ENCODE results near the gene MACROD2.

Gene MACROD2

GRCh38 chr20:15296422-15296821 is 1301.1 kb downstream of the MACROD2 start:
- TF ChIP-seq CTCF (IDR thresholded peaks at IDR 0.05; ENCODE audit: borderline replicate concordance, insufficient read depth, low read depth, low read length), result no peak
- no peak overlapping the region for H3K4me3 ChIP-seq (ENCODE audit: low read depth, low read length)

- H3K4me3 ChIP-seq (ENCODE audit: low read depth, low read length), result no peak overlapping the region
- TF ChIP-seq CTCF (IDR thresholded peaks at IDR 0.05; ENCODE audit: borderline replicate concordance, insufficient read depth, low read depth, low read length), result no peak
These were observed 1302.0 kb downstream of the MACROD2 start for GRCh38 chr20:15297059-15297875.

GRCh38 chr20:15302075-15302474 is 1306.8 kb downstream of the MACROD2 start:
- no peak overlapping the region for H3K4me3 ChIP-seq (ENCODE audit: low read depth, low read length)
- TF ChIP-seq CTCF (IDR thresholded peaks at IDR 0.05; ENCODE audit: borderline replicate concordance, insufficient read depth, low read depth, low read length), result no peak

- TF ChIP-seq CTCF (IDR thresholded peaks at IDR 0.05; ENCODE audit: borderline replicate concordance, insufficient read depth, low read depth, low read length), result no peak
- no peak overlapping the region for H3K4me3 ChIP-seq (ENCODE audit: low read depth, low read length)
These were observed 1315.0 kb downstream of the MACROD2 start for GRCh38 chr20:15310361-15310760.

GRCh38 chr20:15316556-15316955 is 1321.2 kb downstream of the MACROD2 start:
- TF ChIP-seq CTCF (IDR thresholded peaks at IDR 0.05; ENCODE audit: borderline replicate concordance, insufficient read depth, low read depth, low read length), result no peak
- no peak overlapping the region for H3K4me3 ChIP-seq (ENCODE audit: low read depth, low read length)

GRCh38 chr20:15317546-15318232 is 1322.4 kb downstream of the MACROD2 start:
- H3K4me3 ChIP-seq (ENCODE audit: low read depth, low read length), result no peak overlapping the region
- TF ChIP-seq CTCF (IDR thresholded peaks at IDR 0.05; ENCODE audit: borderline replicate concordance, insufficient read depth, low read depth, low read length), result no peak

GRCh38 chr20:15318682-15319081 is 1323.4 kb downstream of the MACROD2 start:
- no peak overlapping the region for H3K4me3 ChIP-seq (ENCODE audit: low read depth, low read length)
- TF ChIP-seq CTCF (IDR thresholded peaks at IDR 0.05; ENCODE audit: borderline replicate concordance, insufficient read depth, low read depth, low read length), result no peak

Measured in GM12875 (cell line).